T-cell (primary cell): Measurements from ENCODE around the gene CELF1. TPM values are rescaled to one million over a fixed set of nuclear protein-coding genes. Genes with fewer than 3 reads are reported as not detected.
"Not testable (repeated sequence)": the region's sequence is repeated elsewhere in the genome, so short reads cannot be mapped to it uniquely, and the experiment has no call there.

Source experiments
- ATAC-seq, 4 experiments: fragments of 200-7000 bp in 3 of 4; fragments of 150-1000 bp in 1 of 4; cut with Tn5 transposase; replicated peaks in 1 of 4; 1 replicate in 3 of 4; 2 replicates in 1 of 4; pipeline ENCODE4 v1.10.0; 2021; ENCODE audit warnings: moderate library complexity in 3 of 4, mild to moderate bottlenecking in 2 of 4, moderate number of reproducible peaks in 1 of 4
- CTCF ChIA-PET, 2 donors: fragments of 300-600 bp; sonication (Branson Sonifier 250); formaldehyde crosslinking; loops; one replicate each; lab custom pipeline; 2022; ENCODE audit warnings: antibody characterized with exemption in 2 of 2; lab: Charles Lee
- POLR2A ChIA-PET, 2 donors: fragments of 300-600 bp; sonication (Branson Sonifier 250); formaldehyde crosslinking; loops; one replicate each; lab custom pipeline; 2022; ENCODE audit warnings: antibody characterized with exemption in 2 of 2; lab: Charles Lee
- DNase-seq, 35 experiments: peaks; one replicate each; pipeline versions ENCODE4 v3.0.0 to v3.0.0-alpha.2; 2013 to 2023
- H3K27ac ChIP-seq: one replicate; pipeline ENCODE4 v1.5.1; 2013; ENCODE audit warnings: low read length
- H3K27me3 ChIP-seq, 2 experiments: replicated peaks in 1 of 2; 1 replicate in 1 of 2; 2 replicates in 1 of 2; pipeline versions ENCODE4 v1.6.1 to v1.7.0; 2013; ENCODE audit warnings: low read length in 1 of 2, mixed read lengths in 1 of 2; ENCODE audit not compliant: control insufficient read depth in 2 of 2, insufficient read depth in 2 of 2; ENCODE audit errors: extremely low read depth in 1 of 2
- H3K36me3 ChIP-seq, 2 donors: 1 replicate in 1 of 2; 2 replicates in 1 of 2; pipeline versions ENCODE4 v1.6.1 to v1.7.0; 2013; ENCODE audit warnings: low read length in 1 of 2; ENCODE audit not compliant: control insufficient read depth in 2 of 2, insufficient read depth in 1 of 2; ENCODE audit errors: extremely low read depth in 1 of 2
- H3K4me1 ChIP-seq, 2 experiments: 1 replicate in 1 of 2; 2 replicates in 1 of 2; pipeline versions ENCODE4 v1.6.1 to v1.7.0; 2013; ENCODE audit warnings: low read length in 2 of 2, mixed read lengths in 1 of 2; ENCODE audit not compliant: insufficient read depth in 2 of 2, control insufficient read depth in 1 of 2; ENCODE audit errors: extremely low read depth in 1 of 2
- H3K4me3 ChIP-seq, 2 donors: 1 replicate in 1 of 2; 2 replicates in 1 of 2; pipeline versions ENCODE4 v1.5.1 to v1.7.0; 2013; ENCODE audit warnings: mild to moderate bottlenecking in 2 of 2, low read length in 1 of 2, moderate library complexity in 1 of 2; ENCODE audit not compliant: control insufficient read depth in 1 of 2; ENCODE audit errors: extremely low read depth in 1 of 2
- H3K9me3 ChIP-seq: 2 replicates; pipeline ENCODE4 v1.7.0; 2013
- H3K27ac Mint-ChIP-seq, 2 donors: one replicate each; pipeline ENCODE4 v1.8.0; 2020 to 2021; ENCODE audit warnings: mild to moderate bottlenecking in 2 of 2, mixed read lengths in 2 of 2
- H3K27me3 Mint-ChIP-seq, 2 donors: one replicate each; pipeline ENCODE4 v1.8.0; 2021 to 2022; ENCODE audit warnings: mixed read lengths in 2 of 2
- H3K36me3 Mint-ChIP-seq: one replicate; pipeline ENCODE4 v1.8.0; 2021; ENCODE audit warnings: mixed read lengths
- H3K4me1 Mint-ChIP-seq, 3 donors: one replicate each; pipeline ENCODE4 v1.8.0; 2020 to 2022; ENCODE audit warnings: mixed read lengths in 3 of 3, mild to moderate bottlenecking in 1 of 3
- H3K4me3 Mint-ChIP-seq, 3 donors: one replicate each; pipeline ENCODE4 v1.8.0; 2020 to 2022; ENCODE audit warnings: mild to moderate bottlenecking in 3 of 3, mixed read lengths in 3 of 3, moderate library complexity in 3 of 3
- H3K9me3 Mint-ChIP-seq, 3 donors: one replicate each; pipeline ENCODE4 v1.8.0; 2020 to 2022; ENCODE audit warnings: mixed read lengths in 3 of 3
- WGBS: methylation state at CpG from one replicate; pipeline ENCODE4 v1.1.5; 2013; ENCODE audit warnings: missing lambda C conversion rate; ENCODE audit not compliant: insufficient coverage; 5-methylcytosine and 5-hydroxymethylcytosine counted together
- total RNA-seq, 35 experiments: library from RNA in 6 of 35; stranded (reverse) in 6 of 35; fragments of 120-200 nt in 1 of 35; gene quantifications; one replicate each; pipeline versions ENCODE4 v1.2.1 to v1.2.4 and lab custom pipeline; 2013 to 2026

CELF1 gene
- total RNA-seq, 5 donors from 2014 or later (not counting 1 experiment from before 2014, with no cell fraction given) = 109 to 124 (median 123) TPM

DNA sequence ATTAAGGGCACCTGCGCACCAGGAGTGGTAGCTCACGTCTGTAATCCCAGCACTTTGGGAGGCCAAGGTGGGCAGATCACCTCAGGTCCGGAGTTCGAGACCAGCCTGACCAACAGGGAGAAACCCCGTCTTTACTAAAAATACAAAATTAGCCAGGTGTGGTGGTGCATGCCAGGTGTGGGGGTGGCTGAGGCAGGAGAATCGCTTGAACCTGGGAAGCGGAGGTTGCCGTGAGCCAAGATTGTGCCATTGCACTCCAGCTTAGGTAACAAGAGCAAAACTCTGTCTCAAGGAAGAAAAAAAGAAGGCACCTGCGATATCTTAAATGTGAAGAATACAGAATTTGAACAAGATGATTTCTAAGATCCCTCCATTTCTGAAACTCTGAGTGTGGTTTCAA, 26.9 kb downstream of the CELF1 start:
- H3K4me1 ChIP-seq = peaks cover 28 to 48% of the 10 kb centered on the region in 2 experiments
- POLR2A ChIA-PET = not testable (repeated sequence)

GRCh38 chr11:47524291-47524874, 28.5 kb downstream of the CELF1 start:
- CTCF ChIA-PET = interaction anchor here in 1 of 2 donors (0.6 kb wide), 1 partner anchor 89 kb away, joined by 3 read pairs; no protein-coding TSS in a partner anchor
- peak overlapping the region; percentile 69 for H3K27ac ChIP-seq
- H3K4me3 ChIP-seq = no peak overlapping the region
- POLR2A ChIA-PET = interaction anchor here in 1 of 2 donors (0.5 kb wide), 1 partner anchor 54 kb away, joined by 3 read pairs; the partner anchor contains the start of genes KBTBD4 and NDUFS3
- peak; percentile 29 to 68 (median 46) for ATAC-seq
- H3K27ac Mint-ChIP-seq = peak overlapping the region; percentile 73 to 87
- peak in 28 of 35 experiments; percentile 5 to 49 (median 25) for DNase-seq
- no peaks in the 10 kb centered on the region for H3K9me3 Mint-ChIP-seq
- H3K4me1 ChIP-seq = peaks cover 31 to 43% of the 10 kb centered on the region in 2 experiments
- 41% methylated on average over 9 of the region's 9 CpGs for WGBS
- peaks cover 0 to 3% of the 10 kb centered on the region in 2 donors for H3K36me3 ChIP-seq
- peak overlapping the region; percentile 56 to 62 (median 60) for H3K4me3 Mint-ChIP-seq
- H3K27me3 ChIP-seq = no peaks in the 10 kb centered on the region
- H3K36me3 Mint-ChIP-seq = peaks cover 11% of the 10 kb centered on the region
- peaks cover 44 to 82% (median 75%) of the 10 kb centered on the region in 3 donors for H3K4me1 Mint-ChIP-seq
- no peaks in the 10 kb centered on the region for H3K27me3 Mint-ChIP-seq
- H3K9me3 ChIP-seq = no peaks in the 10 kb centered on the region

More for the DNA sequence above, 26.9 kb downstream of the CELF1 start:
- H3K4me3 ChIP-seq, H3K27me3 Mint-ChIP-seq, H3K4me3 Mint-ChIP-seq, DNase-seq, H3K36me3 ChIP-seq, H3K9me3 Mint-ChIP-seq, H3K27ac ChIP-seq, CTCF ChIA-PET, H3K27me3 ChIP-seq, H3K9me3 ChIP-seq, ATAC-seq: not testable (repeated sequence)
- peaks cover 11% of the 10 kb centered on the region for H3K36me3 Mint-ChIP-seq
- WGBS = no CpG with 5 or more reads among the region's 9 CpGs
- H3K4me1 Mint-ChIP-seq = peaks cover 47 to 80% (median 74%) of the 10 kb centered on the region in 3 donors
- peak overlapping the region in 1 of 2 donors; percentile 87 for H3K27ac Mint-ChIP-seq

DNA sequence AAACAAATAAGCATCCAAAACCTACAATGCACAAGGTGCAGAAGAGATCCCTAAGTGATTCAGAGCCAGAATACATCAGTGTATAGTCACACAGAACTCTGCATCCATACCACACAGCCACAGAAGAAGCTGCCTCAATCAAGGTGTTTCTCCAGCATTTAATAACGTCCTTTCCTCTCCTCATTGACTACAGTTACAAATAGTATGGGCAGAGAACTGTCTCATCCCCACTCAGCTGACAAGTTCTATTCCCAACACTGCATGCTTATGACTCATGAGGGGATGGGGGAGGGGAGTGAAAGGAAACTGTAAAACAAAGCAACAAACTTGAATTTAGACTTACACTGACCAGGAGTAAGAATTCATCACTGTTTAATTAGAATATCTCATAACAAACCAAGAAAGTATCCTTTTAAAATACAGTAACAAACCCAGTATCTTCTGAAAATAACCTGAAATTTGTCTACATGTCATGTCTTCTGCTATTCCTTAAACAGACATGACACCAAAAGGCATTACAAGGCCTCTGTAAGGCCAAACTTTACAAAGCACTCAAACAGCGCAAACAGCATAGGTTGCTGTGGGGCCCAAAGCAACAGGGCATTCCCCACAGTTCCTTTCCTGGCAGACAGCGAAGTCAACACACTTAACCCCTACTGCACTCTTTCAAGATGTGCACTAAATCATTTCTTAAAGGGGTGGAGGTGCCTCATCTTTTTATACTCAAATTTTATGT, 29.3 kb downstream of the CELF1 start:
- H3K9me3 ChIP-seq = no peaks in the 10 kb centered on the region
- Mint-ChIP-seq H3K27me3 (no peaks in the 10 kb centered on the region), H3K9me3 (no peaks in the 10 kb centered on the region), H3K27ac (peak overlapping the region; percentile 73 to 87), H3K4me3 (peak overlapping the region; percentile 56 to 62 (median 60)), H3K36me3 (peaks cover 11% of the 10 kb centered on the region), H3K4me1 (peaks cover 50 to 88% (median 82%) of the 10 kb centered on the region in 3 donors)
- no peaks in the 10 kb centered on the region for H3K27me3 ChIP-seq
- peak overlapping the region; percentile 69 for H3K27ac ChIP-seq
- peak in 32 of 35 experiments; percentile 23 to 78 (median 54) for DNase-seq
- H3K36me3 ChIP-seq = peaks cover 0 to 3% of the 10 kb centered on the region in 2 donors
- POLR2A ChIA-PET = interaction anchor here in 1 of 2 donors (0.6 kb wide), 1 partner anchor 9 kb away, joined by 3 read pairs; no protein-coding TSS in a partner anchor
- peak; percentile 69 to 90 (median 72) for ATAC-seq
- H3K4me3 ChIP-seq = peak overlapping the region in 1 of 2 donors; percentile 23
- peaks cover 36 to 46% of the 10 kb centered on the region in 2 experiments for H3K4me1 ChIP-seq
- WGBS = 23% methylated on average over 2 of the region's 3 CpGs
- CTCF ChIA-PET = interaction anchor here in 1 of 2 donors (0.7 to 1.5 kb wide), 2 partner anchors 8 to 28 kb away, joined by 3 to 9 read pairs; no protein-coding TSS in a partner anchor

GRCh38 chr11:47518212-47518964, 34.5 kb downstream of the CELF1 start:
- Histone ChIP-seq H3K4me1 (peaks cover 44 to 60% of the 10 kb centered on the region in 2 experiments), H3K36me3 (no peaks in the 10 kb centered on the region), H3K27me3 (no peaks in the 10 kb centered on the region), H3K9me3 (no peaks in the 10 kb centered on the region), H3K27ac (peak overlapping the region; percentile 29), H3K4me3 (peak overlapping the region in 1 of 2 donors; percentile 32)
- peak in 1 of 4 experiments; percentile 45 for ATAC-seq
- 43% methylated on average over 1 of the region's 3 CpGs for WGBS
- H3K36me3 Mint-ChIP-seq = peaks cover 6% of the 10 kb centered on the region
- no peak for DNase-seq
- H3K9me3 Mint-ChIP-seq = no peaks in the 10 kb centered on the region
- H3K27me3 Mint-ChIP-seq = no peaks in the 10 kb centered on the region
- peaks cover 74 to 88% (median 86%) of the 10 kb centered on the region in 3 donors for H3K4me1 Mint-ChIP-seq
- H3K4me3 Mint-ChIP-seq = peak overlapping the region in 2 of 3 donors; percentile 2 to 3
- POLR2A ChIA-PET = interaction anchor here (0.6 to 1.0 kb wide), 4 partner anchors 12 to 933 kb away, joined by 3 to 8 read pairs (median 4); no protein-coding TSS in a partner anchor
- CTCF ChIA-PET = interaction anchor here (0.6 to 1.6 kb wide), 2 partner anchors 9 to 234 kb away, joined by 4 to 9 read pairs; no protein-coding TSS in a partner anchor
- peak overlapping the region; percentile 47 to 52 for H3K27ac Mint-ChIP-seq

GRCh38 chr11:47516984-47517853, 35.7 kb downstream of the CELF1 start:
- Histone ChIP-seq H3K4me3 (no peak overlapping the region), H3K36me3 (no peaks in the 10 kb centered on the region), H3K27me3 (no peaks in the 10 kb centered on the region), H3K4me1 (peaks cover 41 to 59% of the 10 kb centered on the region in 2 experiments), H3K27ac (no peak overlapping the region), H3K9me3 (no peaks in the 10 kb centered on the region)
- no peaks in the 10 kb centered on the region for H3K9me3 Mint-ChIP-seq
- H3K27me3 Mint-ChIP-seq = no peaks in the 10 kb centered on the region
- peaks cover 74 to 88% (median 84%) of the 10 kb centered on the region in 3 donors for H3K4me1 Mint-ChIP-seq
- no peak overlapping the region for H3K27ac Mint-ChIP-seq
- whole genome bisulfite sequencing = 100% methylated on average over 3 of the region's 10 CpGs
- ChIA-PET CTCF (interaction anchor here in 1 of 2 donors (0.7 to 1.6 kb wide), 2 partner anchors 8 to 47 kb away, joined by 3 to 9 read pairs; no protein-coding TSS in a partner anchor), POLR2A (interaction anchor here (0.7 to 1.0 kb wide), 2 partner anchors 13 to 32 kb away, joined by 3 to 6 read pairs; no protein-coding TSS in a partner anchor)
- peaks cover 6% of the 10 kb centered on the region for H3K36me3 Mint-ChIP-seq
- no peak for DNase-seq
- ATAC-seq = no peak
- no peak overlapping the region for H3K4me3 Mint-ChIP-seq
